ENCODE results near the gene TCHHL1. TPM values are rescaled to one million over a fixed set of nuclear protein-coding genes. Genes with fewer than 3 reads are reported as not detected.

The TCHHL1 gene
- total and polyA plus RNA-seq, 2 donors: 0.05 to 0.16 TPM

GRCh38 chr1:152112101-152112884 lies 23.4 kb upstream of the TCHHL1 start:
- H3K27me3 ChIP-seq (ENCODE audit: control insufficient read depth in 2 of 2, insufficient read depth in 1 of 2, low read length in 1 of 2): peaks cover 77 to 96% of the 10 kb centered on the region in 2 donors
- WGBS: 3% methylated on average over 53 of the region's 53 CpGs
- H3K4me1 ChIP-seq (ENCODE audit: control insufficient read depth in 2 of 2, insufficient read depth in 2 of 2, low read length in 2 of 2): peaks cover 4 to 30% of the 10 kb centered on the region in 2 donors

GRCh38 chr1:152111515-152111968 lies 22.7 kb upstream of the TCHHL1 start:
- peak in 4 of 9 donors; percentile 25 to 48 (median 35) for DNase-seq (ENCODE audit: low read depth in 6 of 9, low spot score in 9 of 9)
- Histone ChIP-seq H3K9me3 (ENCODE audit: control insufficient read depth in 2 of 2, insufficient read depth in 1 of 2, low read length in 1 of 2) (peaks cover 35 to 54% of the 10 kb centered on the region in 2 donors), H3K36me3 (ENCODE audit: control insufficient read depth in 2 of 2, insufficient read depth in 2 of 2, low read length in 1 of 2) (no peaks in the 10 kb centered on the region), H3K4me1 (ENCODE audit: control insufficient read depth in 2 of 2, insufficient read depth in 2 of 2, low read length in 2 of 2) (peaks cover 4 to 30% of the 10 kb centered on the region in 2 donors), H3K27ac (ENCODE audit: low read depth in 1 of 2, low read length in 1 of 2) (no peak overlapping the region), H3K27me3 (ENCODE audit: control insufficient read depth in 2 of 2, insufficient read depth in 1 of 2, low read length in 1 of 2) (peaks cover 80 to 96% of the 10 kb centered on the region in 2 donors), H3K4me3 (ENCODE audit: low read length in 2 of 2) (peak overlapping the region in 1 of 2 donors; percentile 37)
- WGBS: 1% methylated on average over 44 of the region's 44 CpGs

More at GRCh38 chr1:152112101-152112884, 23.4 kb upstream of the TCHHL1 start:
- Histone ChIP-seq H3K9me3 (ENCODE audit: control insufficient read depth in 2 of 2, insufficient read depth in 1 of 2, low read length in 1 of 2) (peaks cover 34 to 53% of the 10 kb centered on the region in 2 donors), H3K36me3 (ENCODE audit: control insufficient read depth in 2 of 2, insufficient read depth in 2 of 2, low read length in 1 of 2) (no peaks in the 10 kb centered on the region), H3K4me3 (ENCODE audit: low read length in 2 of 2) (peak overlapping the region; percentile 5 to 11), H3K27ac (ENCODE audit: low read depth in 1 of 2, low read length in 1 of 2) (no peak overlapping the region)
- DNase-seq (ENCODE audit: low read depth in 6 of 9, low spot score in 9 of 9): peak in 3 of 9 donors; percentile 14 to 26 (median 16)

GRCh38 chr1:152110860-152111514 lies 22.1 kb upstream of the TCHHL1 start:
- Histone ChIP-seq H3K4me1 (ENCODE audit: control insufficient read depth in 2 of 2, insufficient read depth in 2 of 2, low read length in 2 of 2) (peaks cover 4 to 30% of the 10 kb centered on the region in 2 donors), H3K27ac (ENCODE audit: low read depth in 1 of 2, low read length in 1 of 2) (no peak overlapping the region), H3K9me3 (ENCODE audit: control insufficient read depth in 2 of 2, insufficient read depth in 1 of 2, low read length in 1 of 2) (peaks cover 35 to 54% of the 10 kb centered on the region in 2 donors), H3K36me3 (ENCODE audit: control insufficient read depth in 2 of 2, insufficient read depth in 2 of 2, low read length in 1 of 2) (no peaks in the 10 kb centered on the region), H3K4me3 (ENCODE audit: low read length in 2 of 2) (peak overlapping the region; percentile 26 to 37), H3K27me3 (ENCODE audit: control insufficient read depth in 2 of 2, insufficient read depth in 1 of 2, low read length in 1 of 2) (peaks cover 78 to 96% of the 10 kb centered on the region in 2 donors)
- DNase-seq (ENCODE audit: low read depth in 6 of 9, low spot score in 9 of 9): peak in 3 of 9 donors; percentile 24 to 56 (median 49)
- 1% methylated on average over 60 of the region's 60 CpGs for WGBS

- no peak overlapping the region for H3K27ac ChIP-seq (ENCODE audit: low read depth in 1 of 2, low read length in 1 of 2)
- WGBS: 4% methylated on average over 31 of the region's 31 CpGs
- peaks cover 77 to 97% of the 10 kb centered on the region in 2 donors for H3K27me3 ChIP-seq (ENCODE audit: control insufficient read depth in 2 of 2, insufficient read depth in 1 of 2, low read length in 1 of 2)
- H3K9me3 ChIP-seq (ENCODE audit: control insufficient read depth in 2 of 2, insufficient read depth in 1 of 2, low read length in 1 of 2): peaks cover 35 to 54% of the 10 kb centered on the region in 2 donors
- DNase-seq (ENCODE audit: low read depth in 6 of 9, low spot score in 9 of 9): peak in 3 of 9 donors; percentile 30 to 61 (median 35)
- no peaks in the 10 kb centered on the region for H3K36me3 ChIP-seq (ENCODE audit: control insufficient read depth in 2 of 2, insufficient read depth in 2 of 2, low read length in 1 of 2)
- peak overlapping the region; percentile 26 to 37 for H3K4me3 ChIP-seq (ENCODE audit: low read length in 2 of 2)
- H3K4me1 ChIP-seq (ENCODE audit: control insufficient read depth in 2 of 2, insufficient read depth in 2 of 2, low read length in 2 of 2): peaks cover 4 to 30% of the 10 kb centered on the region in 2 donors
These were observed 21.5 kb upstream of the TCHHL1 start for GRCh38 chr1:152110365-152110859.

- H3K27me3 ChIP-seq (ENCODE audit: control insufficient read depth in 2 of 2, insufficient read depth in 1 of 2, low read length in 1 of 2): peaks cover 73 to 94% of the 10 kb centered on the region in 2 donors
- 13% methylated on average over 15 of the region's 15 CpGs for WGBS
- H3K4me3 ChIP-seq (ENCODE audit: low read length in 2 of 2): no peak overlapping the region
- H3K27ac ChIP-seq (ENCODE audit: low read depth in 1 of 2, low read length in 1 of 2): no peak overlapping the region
- H3K9me3 ChIP-seq (ENCODE audit: control insufficient read depth in 2 of 2, insufficient read depth in 1 of 2, low read length in 1 of 2): peaks cover 35 to 54% of the 10 kb centered on the region in 2 donors
- H3K36me3 ChIP-seq (ENCODE audit: control insufficient read depth in 2 of 2, insufficient read depth in 2 of 2, low read length in 1 of 2): no peaks in the 10 kb centered on the region
- no peak for DNase-seq (ENCODE audit: low read depth in 6 of 9, low spot score in 9 of 9)
- H3K4me1 ChIP-seq (ENCODE audit: control insufficient read depth in 2 of 2, insufficient read depth in 2 of 2, low read length in 2 of 2): peaks cover 4 to 30% of the 10 kb centered on the region in 2 donors
These were observed 21.1 kb upstream of the TCHHL1 start for GRCh38 chr1:152109998-152110294.

- 15% methylated on average over 31 of the region's 31 CpGs for WGBS
These were observed 20.6 kb upstream of the TCHHL1 start for GRCh38 chr1:152109231-152109997.

GRCh38 chr1:152108882-152109222 lies 20.0 kb upstream of the TCHHL1 start:
- Histone ChIP-seq H3K27ac (ENCODE audit: low read depth in 1 of 2, low read length in 1 of 2) (no peak overlapping the region), H3K4me3 (ENCODE audit: low read length in 2 of 2) (no peak overlapping the region), H3K9me3 (ENCODE audit: control insufficient read depth in 2 of 2, insufficient read depth in 1 of 2, low read length in 1 of 2) (peaks cover 35 to 54% of the 10 kb centered on the region in 2 donors), H3K36me3 (ENCODE audit: control insufficient read depth in 2 of 2, insufficient read depth in 2 of 2, low read length in 1 of 2) (no peaks in the 10 kb centered on the region), H3K27me3 (ENCODE audit: control insufficient read depth in 2 of 2, insufficient read depth in 1 of 2, low read length in 1 of 2) (peaks cover 68 to 91% of the 10 kb centered on the region in 2 donors), H3K4me1 (ENCODE audit: control insufficient read depth in 2 of 2, insufficient read depth in 2 of 2, low read length in 2 of 2) (peaks cover 4 to 30% of the 10 kb centered on the region in 2 donors)
- DNase-seq (ENCODE audit: low read depth in 6 of 9, low spot score in 9 of 9): no peak
- 25% methylated on average over 28 of the region's 28 CpGs for WGBS

More at GRCh38 chr1:152109231-152109997, 20.6 kb upstream of the TCHHL1 start:
- peaks cover 35 to 54% of the 10 kb centered on the region in 2 donors for H3K9me3 ChIP-seq (ENCODE audit: control insufficient read depth in 2 of 2, insufficient read depth in 1 of 2, low read length in 1 of 2)
- H3K36me3 ChIP-seq (ENCODE audit: control insufficient read depth in 2 of 2, insufficient read depth in 2 of 2, low read length in 1 of 2): no peaks in the 10 kb centered on the region
- H3K27ac ChIP-seq (ENCODE audit: low read depth in 1 of 2, low read length in 1 of 2): no peak overlapping the region
- peaks cover 70 to 93% of the 10 kb centered on the region in 2 donors for H3K27me3 ChIP-seq (ENCODE audit: control insufficient read depth in 2 of 2, insufficient read depth in 1 of 2, low read length in 1 of 2)
- DNase-seq (ENCODE audit: low read depth in 6 of 9, low spot score in 9 of 9): peak in 1 of 9 donors; percentile 1
- no peak overlapping the region for H3K4me3 ChIP-seq (ENCODE audit: low read length in 2 of 2)
- H3K4me1 ChIP-seq (ENCODE audit: control insufficient read depth in 2 of 2, insufficient read depth in 2 of 2, low read length in 2 of 2): peaks cover 4 to 30% of the 10 kb centered on the region in 2 donors

GRCh38 chr1:152107984-152108881 lies 19.4 kb upstream of the TCHHL1 start:
- H3K36me3 ChIP-seq (ENCODE audit: control insufficient read depth in 2 of 2, insufficient read depth in 2 of 2, low read length in 1 of 2): no peaks in the 10 kb centered on the region
- no peak overlapping the region for H3K27ac ChIP-seq (ENCODE audit: low read depth in 1 of 2, low read length in 1 of 2)
- H3K9me3 ChIP-seq (ENCODE audit: control insufficient read depth in 2 of 2, insufficient read depth in 1 of 2, low read length in 1 of 2): peaks cover 35 to 54% of the 10 kb centered on the region in 2 donors
- peak in 1 of 9 donors; percentile 10 for DNase-seq (ENCODE audit: low read depth in 6 of 9, low spot score in 9 of 9)
- peaks cover 62 to 89% of the 10 kb centered on the region in 2 donors for H3K27me3 ChIP-seq (ENCODE audit: control insufficient read depth in 2 of 2, insufficient read depth in 1 of 2, low read length in 1 of 2)
- peaks cover 4 to 30% of the 10 kb centered on the region in 2 donors for H3K4me1 ChIP-seq (ENCODE audit: control insufficient read depth in 2 of 2, insufficient read depth in 2 of 2, low read length in 2 of 2)
- 13% methylated on average over 67 of the region's 67 CpGs for WGBS
- H3K4me3 ChIP-seq (ENCODE audit: low read length in 2 of 2): no peak overlapping the region
